GM12865 (cell line): ENCODE measurements around the gene EPAS1.

Experiments
- DNase-seq: peaks from one replicate; pipeline ENCODE4 v3.0.0; 2010; ENCODE audit warnings: low read depth
- H3K4me3 ChIP-seq: 2 replicates; pipeline ENCODE4 v1.5.1; 2011; ENCODE audit warnings: mild to moderate bottlenecking, low read depth, low read length, control low read depth
- TF ChIP-seq, protein P1 (sequence below): IDR thresholded peaks from 2 replicates; pipeline ENCODE4 v1.5.1; 2011; ENCODE audit warnings: low read length, control low read depth, low read depth, inconsistent platforms; ENCODE audit not compliant: insufficient read depth; ENCODE audit errors: missing control alignments

EPAS1 gene

DNA sequence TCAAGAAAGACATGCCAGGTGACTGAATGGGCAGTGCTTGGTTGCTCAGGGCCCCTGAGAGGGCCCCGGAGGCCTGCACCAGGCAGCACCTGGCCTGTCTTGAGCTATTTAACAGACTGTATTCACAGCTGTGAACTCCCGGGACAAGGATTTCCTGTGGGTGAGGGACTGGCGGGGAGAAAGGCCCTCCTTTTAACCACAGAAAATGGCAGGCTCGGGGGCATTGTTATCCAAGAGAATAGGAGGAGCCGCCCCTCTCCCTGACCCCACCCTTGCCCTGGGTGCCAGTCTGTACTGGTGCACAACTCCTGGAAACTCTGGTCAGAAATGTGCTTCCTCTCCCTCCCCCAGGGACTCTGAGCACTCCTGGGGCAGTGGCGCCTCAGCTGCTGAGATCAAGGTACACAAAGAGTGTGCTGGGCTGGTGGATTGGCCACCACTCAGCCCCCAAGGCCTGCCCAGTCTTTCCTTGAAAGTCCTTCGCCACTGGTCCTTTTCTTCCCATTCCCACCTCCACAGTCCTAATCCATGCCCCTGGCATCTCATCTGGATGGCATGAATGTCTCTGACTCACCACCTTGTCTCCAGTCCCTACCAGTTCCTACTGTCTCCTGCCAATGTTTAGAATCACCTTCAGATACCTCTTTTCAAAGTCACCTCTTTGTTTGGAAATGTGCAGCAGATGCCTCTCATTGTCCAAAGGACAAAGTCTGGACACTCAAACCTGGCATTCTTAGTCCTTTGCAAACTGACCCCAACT lies 19.6 kb upstream of the EPAS1 start:
- DNase-seq: no peak

DNA sequence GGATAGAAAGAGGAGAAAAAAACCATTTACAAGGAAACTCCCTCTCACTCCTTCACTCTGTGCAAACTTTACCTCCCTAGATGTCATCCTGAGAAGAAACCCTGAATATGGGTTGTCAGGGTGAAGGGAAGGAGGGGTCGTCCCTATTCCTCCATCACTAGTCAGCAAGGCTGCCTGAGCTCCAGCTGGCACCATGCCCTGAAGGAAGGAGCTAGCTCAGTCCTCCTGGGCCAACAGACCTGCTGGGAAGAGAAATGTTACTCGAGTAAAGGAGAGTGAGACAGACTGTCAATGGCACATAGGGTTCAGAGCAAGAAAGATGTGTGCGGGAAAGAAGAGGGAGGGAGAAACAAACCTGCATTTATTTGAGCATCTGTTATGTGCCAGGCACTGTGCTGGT lies 18.3 kb upstream of the EPAS1 start:
- TF ChIP-seq, protein P1, sequence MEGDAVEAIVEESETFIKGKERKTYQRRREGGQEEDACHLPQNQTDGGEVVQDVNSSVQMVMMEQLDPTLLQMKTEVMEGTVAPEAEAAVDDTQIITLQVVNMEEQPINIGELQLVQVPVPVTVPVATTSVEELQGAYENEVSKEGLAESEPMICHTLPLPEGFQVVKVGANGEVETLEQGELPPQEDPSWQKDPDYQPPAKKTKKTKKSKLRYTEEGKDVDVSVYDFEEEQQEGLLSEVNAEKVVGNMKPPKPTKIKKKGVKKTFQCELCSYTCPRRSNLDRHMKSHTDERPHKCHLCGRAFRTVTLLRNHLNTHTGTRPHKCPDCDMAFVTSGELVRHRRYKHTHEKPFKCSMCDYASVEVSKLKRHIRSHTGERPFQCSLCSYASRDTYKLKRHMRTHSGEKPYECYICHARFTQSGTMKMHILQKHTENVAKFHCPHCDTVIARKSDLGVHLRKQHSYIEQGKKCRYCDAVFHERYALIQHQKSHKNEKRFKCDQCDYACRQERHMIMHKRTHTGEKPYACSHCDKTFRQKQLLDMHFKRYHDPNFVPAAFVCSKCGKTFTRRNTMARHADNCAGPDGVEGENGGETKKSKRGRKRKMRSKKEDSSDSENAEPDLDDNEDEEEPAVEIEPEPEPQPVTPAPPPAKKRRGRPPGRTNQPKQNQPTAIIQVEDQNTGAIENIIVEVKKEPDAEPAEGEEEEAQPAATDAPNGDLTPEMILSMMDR: no peak
- no peak for DNase-seq
- H3K4me3 ChIP-seq: no peak overlapping the region

More for the DNA sequence above, 19.6 kb upstream of the EPAS1 start:
- TF ChIP-seq, protein P1: no peak
- H3K4me3 ChIP-seq: no peak overlapping the region

DNA sequence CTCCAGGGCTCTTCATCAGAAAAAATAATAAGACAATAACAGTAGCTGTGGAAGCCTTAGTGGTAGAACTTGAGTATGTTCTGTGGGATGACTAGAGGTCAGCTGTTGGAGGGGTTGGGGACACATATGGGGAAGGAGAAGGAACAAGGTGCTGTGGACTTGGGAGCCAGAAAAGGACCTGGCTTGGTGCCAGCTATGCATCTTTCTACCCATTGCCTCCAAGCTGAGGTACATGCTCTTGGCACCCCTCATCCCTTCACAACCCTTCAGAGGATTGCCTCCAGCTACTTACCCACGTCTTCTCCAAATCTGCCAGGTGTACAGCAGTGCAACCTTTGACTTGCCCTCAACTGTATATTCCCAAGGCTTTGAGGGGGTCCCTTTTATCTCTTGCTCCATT lies 15.3 kb upstream of the EPAS1 start:
- TF ChIP-seq, protein P1: no peak

DNA sequence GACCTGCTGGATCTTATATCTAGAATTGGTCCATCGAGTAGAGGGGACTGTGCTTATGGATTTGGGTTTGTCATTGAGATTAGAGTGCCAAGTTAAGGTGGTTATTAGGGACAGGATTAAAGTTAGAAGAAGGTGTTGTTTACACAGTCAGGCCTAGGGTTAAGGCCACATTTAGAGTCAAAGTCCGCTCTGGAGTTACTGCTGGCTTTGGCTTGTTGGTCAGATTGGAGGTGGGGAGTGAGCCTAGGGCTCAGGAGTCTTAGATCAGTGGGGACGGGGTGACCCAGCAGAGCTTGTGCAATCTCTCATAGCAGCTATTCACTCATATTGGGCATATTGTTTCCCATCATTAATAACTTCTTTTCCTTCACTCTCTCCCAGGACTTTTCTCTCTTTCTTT lies 13.5 kb upstream of the EPAS1 start:
- DNase-seq: no peak
- TF ChIP-seq, protein P1: no peak
- H3K4me3 ChIP-seq: no peak overlapping the region

More for the DNA sequence above, 15.3 kb upstream of the EPAS1 start:
- H3K4me3 ChIP-seq: no peak overlapping the region
- no peak for DNase-seq

DNA sequence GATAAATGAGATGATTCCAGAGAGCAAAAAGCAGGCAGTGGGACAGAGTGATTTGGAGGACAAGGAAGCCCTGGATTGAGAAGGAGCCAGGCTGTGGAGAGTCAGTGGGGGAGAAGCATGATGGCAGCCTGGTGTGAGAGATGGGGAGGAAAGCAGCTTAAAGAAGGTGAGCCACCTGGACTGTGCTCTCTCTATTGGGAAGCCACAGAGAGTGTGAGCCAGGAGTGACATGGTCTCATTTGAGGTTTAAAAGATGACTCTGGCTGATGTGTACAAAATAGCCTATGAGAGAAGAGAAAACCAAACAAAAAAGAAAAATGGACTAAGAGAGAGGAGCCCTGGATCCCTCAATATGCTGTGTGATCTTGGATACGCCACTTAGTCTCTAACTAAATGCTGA lies 12.9 kb upstream of the EPAS1 start:
- TF ChIP-seq, protein P1: no peak
- DNase-seq: no peak
- no peak overlapping the region for H3K4me3 ChIP-seq

DNA sequence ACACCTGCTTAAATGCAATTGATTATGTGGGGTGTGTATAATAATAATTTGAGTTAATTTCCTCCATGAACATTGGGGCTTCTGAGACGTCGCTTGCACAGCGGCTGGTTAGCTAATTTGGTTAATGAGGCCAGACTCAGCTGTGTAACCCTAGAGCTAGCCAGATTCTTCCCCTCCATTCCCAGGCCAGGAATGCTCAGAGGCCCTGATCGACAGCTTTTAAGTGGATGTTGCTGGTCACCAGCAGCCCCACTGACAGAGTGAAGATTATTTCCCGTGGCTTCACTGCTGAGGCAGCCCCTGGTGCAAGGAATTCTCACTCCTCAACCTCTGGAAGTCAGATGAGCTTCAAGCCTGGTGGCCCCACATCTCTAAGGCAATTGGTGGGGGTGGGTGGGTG lies 12.4 kb upstream of the EPAS1 start:
- DNase-seq: no peak
- H3K4me3 ChIP-seq: no peak overlapping the region
- TF ChIP-seq, protein P1: no peak

DNA sequence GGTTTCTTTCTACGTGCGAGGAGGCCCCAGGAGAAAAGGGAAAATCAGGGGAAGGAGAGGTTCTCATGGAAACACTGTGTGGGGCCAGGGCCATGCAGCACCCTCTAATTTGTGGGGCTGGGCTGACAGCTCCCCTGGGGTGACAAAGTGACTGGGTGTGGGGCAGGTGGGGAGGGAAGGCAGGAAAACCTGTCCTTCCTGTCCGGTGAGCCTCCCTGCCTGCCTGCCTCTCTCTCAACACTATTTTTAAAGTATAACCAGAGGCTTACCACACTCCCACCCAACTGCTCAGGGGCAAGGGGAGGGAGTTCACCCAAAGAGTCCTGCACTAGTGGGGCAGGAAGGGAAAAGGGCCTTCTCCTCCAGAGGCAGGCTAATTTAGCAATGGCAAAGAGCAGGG lies 10.5 kb upstream of the EPAS1 start:
- H3K4me3 ChIP-seq: no peak overlapping the region
- no peak for DNase-seq

More for the DNA sequence above, 10.5 kb upstream of the EPAS1 start:
- TF ChIP-seq, protein P1: no peak
